GM23248 (cell line): ENCODE data around the gene CD22. TPM values are rescaled to one million over a fixed set of nuclear protein-coding genes. Genes with fewer than 3 reads are reported as not detected.

ENCODE experiments used
- DNase-seq: peaks from one replicate; pipeline ENCODE4 v3.0.0-alpha.2; 2015
- H2AFZ ChIP-seq: fragments of 200-600 bp; sonication (generic); 2 replicates; pipeline ENCODE4 v1.6.1; 2016; ENCODE audit warnings: antibody characterized with exemption
- H3F3A ChIP-seq: fragments of 200-600 bp; sonication (generic); 2 replicates; pipeline ENCODE4 v1.6.1; 2016; ENCODE audit warnings: mild to moderate bottlenecking, antibody characterized with exemption, mixed run types; ENCODE audit not compliant: insufficient read depth
- H3K27ac ChIP-seq: fragments of 200-600 bp; sonication (generic); 2 replicates; pipeline ENCODE4 v1.5.1; 2016; ENCODE audit warnings: mild to moderate bottlenecking
- H3K27me3 ChIP-seq: fragments of 200-600 bp; sonication (generic); replicated peaks from 2 replicates; pipeline ENCODE4 v1.6.1; 2016; ENCODE audit warnings: mild to moderate bottlenecking; ENCODE audit not compliant: insufficient read depth
- H3K36me3 ChIP-seq: fragments of 200-600 bp; sonication (generic); 2 replicates; pipeline ENCODE4 v1.6.1; 2016; ENCODE audit warnings: low read depth, mild to moderate bottlenecking
- H3K4me1 ChIP-seq: fragments of 200-600 bp; sonication (generic); 2 replicates; pipeline ENCODE4 v1.6.1; 2016; ENCODE audit warnings: mild to moderate bottlenecking; ENCODE audit not compliant: insufficient read depth
- H3K4me2 ChIP-seq: fragments of 200-600 bp; sonication (generic); one replicate; pipeline ENCODE4 v1.6.1; 2016; ENCODE audit warnings: mild to moderate bottlenecking; ENCODE audit not compliant: unreplicated experiment
- H3K4me3 ChIP-seq: fragments of 200-600 bp; sonication (generic); 2 replicates; pipeline ENCODE4 v1.5.1; 2016; ENCODE audit warnings: mild to moderate bottlenecking
- H3K79me2 ChIP-seq: fragments of 200-600 bp; sonication (generic); 2 replicates; pipeline ENCODE4 v1.6.1; 2016; ENCODE audit warnings: mild to moderate bottlenecking; ENCODE audit not compliant: insufficient read depth
- H3K9ac ChIP-seq: fragments of 200-600 bp; sonication (generic); 2 replicates; pipeline ENCODE4 v1.6.1; 2016; ENCODE audit warnings: mild to moderate bottlenecking
- H3K9me2 ChIP-seq: fragments of 200-600 bp; sonication (generic); 2 replicates; pipeline ENCODE4 v1.6.1; 2016; ENCODE audit warnings: mixed run types, mild to moderate bottlenecking, moderate library complexity; ENCODE audit not compliant: insufficient read depth
- H3K9me3 ChIP-seq: fragments of 200-600 bp; sonication (generic); one replicate; pipeline ENCODE4 v1.6.1; 2017; ENCODE audit warnings: low read depth
- H4K20me1 ChIP-seq: fragments of 200-600 bp; sonication (generic); 2 replicates; pipeline ENCODE4 v1.6.0; 2016; ENCODE audit not compliant: insufficient read depth
- EZH2 ChIP-seq: fragments of 200-600 bp; sonication (generic); IDR thresholded peaks from 2 replicates; pipeline ENCODE4 v1.6.1; 2018; ENCODE audit warnings: antibody characterized with exemption, mild to moderate bottlenecking; ENCODE audit not compliant: insufficient read depth, poor library complexity, severe bottlenecking
- EZH2phosphoT487 ChIP-seq: fragments of 200-600 bp; sonication (generic); IDR thresholded peaks from 2 replicates; pipeline ENCODE4 v1.6.1; 2018; ENCODE audit warnings: antibody characterized with exemption, moderate library complexity, mild to moderate bottlenecking, low read depth; ENCODE audit not compliant: insufficient read depth
- WGBS, 2 experiments: methylation state at CpG; one replicate each; pipeline ENCODE4 v1.1.6; 2015 to 2017; ENCODE audit warnings: low lambda C conversion rate in 2 of 2, low coverage in 1 of 2; ENCODE audit errors: missing lambda C conversion rate in 2 of 2; 5-methylcytosine and 5-hydroxymethylcytosine counted together
- in situ Hi-C: fragments of 300-500 bp; cut with MboI; formaldehyde crosslinking; loops from 2 replicates; pipeline ENCODE4 v1.15.0; 2020
- polyA plus RNA-seq: library from polyadenylated mRNA; unstranded; fragments of >200 nt; fragmentation: Nextera tagmentation; extraction: Ambion mirVana; gene quantifications from 2 replicates; pipeline ENCODE4 v1.2.1, GENCODE V29; 2016
- total RNA-seq: library from RNA; depleted of rRNA; stranded (reverse); fragments of >200 nt; shearing (Covaris generic); gene quantifications from 2 replicates; pipeline ENCODE4 v1.2.3, GENCODE V29; 2014

Gene CD22
- total and polyA plus RNA-seq, 2 experiments from 2014 or later, result 0.28 TPM; not detected in 1

DNA sequence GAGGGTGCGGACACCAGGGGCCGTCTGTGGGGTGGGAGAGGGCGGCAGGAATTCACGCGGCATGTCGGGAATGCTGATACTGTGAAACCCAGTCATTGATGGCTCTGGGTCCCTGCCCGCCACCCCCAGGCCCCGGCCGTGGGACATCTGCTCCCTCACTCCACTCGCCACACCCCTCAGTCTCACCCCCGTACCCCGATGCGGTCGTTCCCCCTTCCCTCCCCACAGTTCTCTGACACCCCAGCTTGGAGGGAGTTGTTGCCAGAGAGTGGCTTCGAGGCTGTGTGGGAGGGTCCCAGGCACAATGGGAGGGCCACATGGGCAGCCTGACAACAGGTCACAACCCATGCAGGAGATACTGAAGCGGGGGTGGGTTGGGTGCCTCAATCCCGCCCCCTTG lies 35.2 kb upstream of the CD22 start:
- H4K20me1 ChIP-seq, result no peaks in the 10 kb centered on the region
- no peak overlapping the region for H3K27ac ChIP-seq
- H3K79me2 ChIP-seq, result no peaks in the 10 kb centered on the region
- in situ Hi-C loops, result no loop called here
- WGBS, 2 experiments, result 12 to 19% methylated on average over 6 to 17 of the region's 17 CpGs
- H3K9me2 ChIP-seq, result no peaks in the 10 kb centered on the region
- no peak overlapping the region for H3K4me3 ChIP-seq
- H3F3A ChIP-seq, result no peaks in the 10 kb centered on the region
- H3K36me3 ChIP-seq, result no peaks in the 10 kb centered on the region
- DNase-seq, result no peak
- H3K4me2 ChIP-seq, result no peak overlapping the region
- H3K9me3 ChIP-seq, result no peaks in the 10 kb centered on the region
- no peak overlapping the region for H3K9ac ChIP-seq
- no peak for TF ChIP-seq EZH2phosphoT487
- no peak for TF ChIP-seq EZH2
- H3K27me3 ChIP-seq, result peaks cover 32% of the 10 kb centered on the region
- no peak overlapping the region for H2AFZ ChIP-seq
- H3K4me1 ChIP-seq, result peaks cover 8% of the 10 kb centered on the region; the same call in 1 of the 2 replicates

DNA sequence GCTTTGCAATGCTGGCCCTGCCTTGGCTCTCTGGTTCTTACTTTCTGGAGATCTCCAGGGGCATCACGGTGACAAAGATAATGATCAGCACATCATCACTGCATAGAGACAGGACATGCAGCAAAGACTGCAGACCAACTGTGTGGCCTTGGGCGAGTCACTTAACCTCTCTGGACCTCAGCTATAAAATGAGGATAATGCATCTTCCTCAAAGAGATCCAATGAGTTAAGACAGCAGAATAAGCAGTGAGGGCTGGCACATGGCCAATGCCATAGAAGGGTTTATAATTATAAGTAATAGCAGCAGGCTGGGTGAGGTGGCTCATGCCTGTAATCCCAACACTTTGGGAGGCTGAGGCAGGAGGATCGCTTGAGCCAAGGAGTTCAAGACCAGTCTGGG lies 34.7 kb upstream of the CD22 start:
- peak; percentile 29 for DNase-seq
- 44 to 45% methylated on average over 3 of the region's 3 CpGs for WGBS, 2 experiments

DNA sequence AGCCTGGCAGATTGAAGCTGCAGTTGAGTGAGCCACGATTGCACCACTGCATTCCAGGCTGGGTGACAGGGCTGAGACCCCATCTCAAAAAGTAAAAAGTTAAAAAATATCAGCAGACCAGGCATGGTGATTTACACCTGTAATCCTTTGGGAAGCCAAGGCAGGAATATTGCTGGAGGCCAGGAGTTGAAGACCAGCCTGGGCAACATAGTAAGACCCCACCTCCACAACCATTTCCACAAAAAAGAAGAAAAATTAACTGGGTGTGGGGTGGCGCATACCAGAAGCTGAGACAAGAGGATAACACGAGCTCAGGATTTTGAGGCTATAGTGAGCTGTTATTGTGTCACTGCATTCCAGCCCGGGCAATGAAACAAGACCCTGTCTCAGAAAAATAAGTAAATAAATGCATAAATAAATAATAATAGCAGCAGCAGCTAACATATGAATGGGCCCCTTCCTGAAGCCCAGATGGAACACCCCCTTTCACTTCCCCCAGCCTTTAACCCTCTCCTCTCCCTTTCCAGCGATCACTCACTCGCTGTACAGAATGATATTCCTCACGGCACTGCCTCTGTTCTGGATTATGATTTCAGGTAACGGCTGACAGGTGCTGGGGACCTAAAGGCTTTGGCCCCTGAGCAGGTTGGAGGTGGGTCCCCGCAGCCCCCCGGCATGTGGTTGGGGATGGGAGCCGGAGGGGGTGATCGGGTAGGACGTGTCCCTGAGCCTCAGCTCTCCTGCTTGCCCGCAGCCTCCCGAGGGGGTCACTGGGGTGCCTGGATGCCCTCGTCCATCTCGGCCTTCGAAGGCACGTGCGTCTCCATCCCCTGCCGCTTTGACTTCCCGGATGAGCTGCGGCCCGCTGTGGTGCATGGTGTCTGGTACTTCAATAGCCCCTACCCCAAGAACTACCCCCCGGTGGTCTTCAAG lies 33.9 kb upstream of the CD22 start:
- TF ChIP-seq EZH2phosphoT487 (no peak), EZH2 (no peak)
- DNase-seq, result peak; percentile 47
- Histone ChIP-seq H3K4me1 (peaks cover 8% of the 10 kb centered on the region; the same call in 1 of the 2 replicates), H3K4me3 (no peak overlapping the region), H3K9ac (no peak overlapping the region), H3K27ac (no peak overlapping the region), H3K9me2 (no peaks in the 10 kb centered on the region), H2AFZ (no peak overlapping the region), H3K27me3 (peaks cover 32% of the 10 kb centered on the region), H3K79me2 (no peaks in the 10 kb centered on the region), H3K4me2 (no peak overlapping the region), H4K20me1 (no peaks in the 10 kb centered on the region), H3K9me3 (no peaks in the 10 kb centered on the region), H3F3A (no peaks in the 10 kb centered on the region), H3K36me3 (no peaks in the 10 kb centered on the region)
- WGBS, 2 experiments, result 37 to 38% methylated on average over 22 to 25 of the region's 25 CpGs
- in situ Hi-C loops, result no loop called here

More for the DNA sequence above, 34.7 kb upstream of the CD22 start:
- in situ Hi-C loops, result no loop called here
- H3K9ac ChIP-seq, result no peak overlapping the region
- no peaks in the 10 kb centered on the region for H3K9me2 ChIP-seq
- no peak for TF ChIP-seq EZH2
- no peak for TF ChIP-seq EZH2phosphoT487
- no peak overlapping the region for H2AFZ ChIP-seq
- H3F3A ChIP-seq, result no peaks in the 10 kb centered on the region
- no peaks in the 10 kb centered on the region for H3K79me2 ChIP-seq
- peaks cover 8% of the 10 kb centered on the region; the same call in 1 of the 2 replicates for H3K4me1 ChIP-seq
- no peak overlapping the region for H3K4me3 ChIP-seq
- H4K20me1 ChIP-seq, result no peaks in the 10 kb centered on the region
- peaks cover 32% of the 10 kb centered on the region for H3K27me3 ChIP-seq
- no peaks in the 10 kb centered on the region for H3K36me3 ChIP-seq
- H3K27ac ChIP-seq, result no peak overlapping the region
- no peak overlapping the region for H3K4me2 ChIP-seq
- no peaks in the 10 kb centered on the region for H3K9me3 ChIP-seq

DNA sequence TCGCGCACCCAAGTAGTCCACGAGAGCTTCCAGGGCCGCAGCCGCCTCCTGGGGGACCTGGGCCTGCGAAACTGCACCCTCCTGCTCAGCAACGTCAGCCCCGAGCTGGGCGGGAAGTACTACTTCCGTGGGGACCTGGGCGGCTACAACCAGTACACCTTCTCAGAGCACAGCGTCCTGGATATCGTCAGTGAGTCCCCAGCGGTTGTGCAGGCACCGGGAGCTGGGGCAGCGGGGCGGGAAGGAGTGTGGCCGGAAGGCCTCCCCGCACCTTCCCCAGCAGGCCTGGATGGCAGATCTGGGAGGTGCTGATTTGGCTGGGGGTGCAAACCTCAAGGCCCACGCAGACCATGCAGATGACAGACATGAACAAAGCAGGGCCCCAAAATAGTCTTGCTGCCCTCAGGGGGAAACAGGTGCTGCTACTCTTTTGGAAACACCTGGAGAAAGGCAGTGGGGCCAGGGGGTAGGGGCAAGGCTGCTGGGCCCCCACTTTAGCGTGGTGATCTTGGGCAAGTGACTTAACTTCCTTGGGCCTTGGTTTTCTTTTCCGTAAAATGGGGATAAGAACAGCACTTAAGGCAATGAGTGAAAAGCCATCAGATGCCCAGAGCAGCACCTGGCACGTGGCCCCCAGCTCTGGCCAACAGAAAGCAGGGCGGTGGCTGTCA lies 33.1 kb upstream of the CD22 start:
- Histone ChIP-seq H4K20me1 (no peaks in the 10 kb centered on the region), H3K4me2 (no peak overlapping the region), H3F3A (no peaks in the 10 kb centered on the region), H3K36me3 (no peaks in the 10 kb centered on the region), H3K9me3 (no peaks in the 10 kb centered on the region), H3K27ac (no peak overlapping the region), H3K27me3 (peaks cover 32% of the 10 kb centered on the region), H3K9ac (no peak overlapping the region), H2AFZ (no peak overlapping the region), H3K9me2 (no peaks in the 10 kb centered on the region), H3K4me3 (no peak overlapping the region), H3K79me2 (no peaks in the 10 kb centered on the region), H3K4me1 (peaks cover 8% of the 10 kb centered on the region; the same call in 1 of the 2 replicates)
- no peak for DNase-seq
- in situ Hi-C loops, result no loop called here
- TF ChIP-seq EZH2, result no peak
- TF ChIP-seq EZH2phosphoT487, result no peak
- 60 to 63% methylated on average over 21 to 24 of the region's 24 CpGs for WGBS, 2 experiments
